Non-pigmented ciliary epithelial cell (primary cell): ENCODE results near the gene PTRH1.

Source experiments
- DNase-seq: peaks from one replicate; pipeline ENCODE4 v3.0.0-alpha.2; 2010; ENCODE audit warnings: low read depth

Gene PTRH1

GRCh38 chr9:127694890-127695720 lies 20.4 kb downstream of the PTRH1 start:
- no peak for DNase-seq

GRCh38 chr9:127693697-127694096 lies 21.8 kb downstream of the PTRH1 start:
- no peak for DNase-seq

GRCh38 chr9:127693143-127693542 lies 22.3 kb downstream of the PTRH1 start:
- no peak for DNase-seq

- DNase-seq, result no peak
These were observed 23.4 kb downstream of the PTRH1 start for GRCh38 chr9:127692071-127692470.

- DNase-seq, result no peak
These were observed 24.7 kb downstream of the PTRH1 start for GRCh38 chr9:127690735-127691134.

- no peak for DNase-seq
These were observed 26.0 kb downstream of the PTRH1 start for GRCh38 chr9:127689329-127690000.

GRCh38 chr9:127686461-127687393 lies 28.7 kb downstream of the PTRH1 start:
- no peak for DNase-seq

- DNase-seq, result no peak
These were observed 30.9 kb downstream of the PTRH1 start for GRCh38 chr9:127684576-127684975.

GRCh38 chr9:127683723-127684122 lies 31.7 kb downstream of the PTRH1 start:
- no peak for DNase-seq

GRCh38 chr9:127682351-127683136 lies 32.9 kb downstream of the PTRH1 start:
- no peak for DNase-seq

GRCh38 chr9:127680846-127681245 lies 34.6 kb downstream of the PTRH1 start:
- DNase-seq, result no peak

- no peak for DNase-seq
These were observed 35.2 kb downstream of the PTRH1 start for GRCh38 chr9:127680226-127680625.

- no peak for DNase-seq
These were observed 36.0 kb downstream of the PTRH1 start for GRCh38 chr9:127679506-127679905.

GRCh38 chr9:127676638-127677037 lies 38.8 kb downstream of the PTRH1 start:
- no peak for DNase-seq

- DNase-seq, result no peak
These were observed 42.2 kb downstream of the PTRH1 start for GRCh38 chr9:127673234-127673633.

- no peak for DNase-seq
These were observed 47.6 kb downstream of the PTRH1 start for GRCh38 chr9:127667906-127668305.

- no peak for DNase-seq
These were observed 48.2 kb downstream of the PTRH1 start for GRCh38 chr9:127667127-127667844.

- no peak for DNase-seq
These were observed 50.6 kb downstream of the PTRH1 start for GRCh38 chr9:127664678-127665507.

- DNase-seq, result no peak
These were observed 51.2 kb downstream of the PTRH1 start for GRCh38 chr9:127664324-127664677.
